Adipocyte (in vitro differentiated cells): Measurements from ENCODE around the gene SLC39A11.

Experiments
- DNase-seq: peaks from one replicate; pipeline ENCODE4 v3.0.0-alpha.2; 2015; ENCODE audit warnings: low read depth
- H3K27me3 ChIP-seq: replicated peaks from 2 replicates; pipeline ENCODE4 v1.7.0; 2013; ENCODE audit warnings: mild to moderate bottlenecking, low read length, moderate library complexity; ENCODE audit not compliant: control insufficient read depth, insufficient read depth
- H3K36me3 ChIP-seq: 2 replicates; pipeline ENCODE4 v1.7.0; 2013; ENCODE audit warnings: low read length, mild to moderate bottlenecking, moderate library complexity; ENCODE audit not compliant: control insufficient read depth, insufficient read depth, severe bottlenecking
- H3K4me1 ChIP-seq: 2 replicates; pipeline ENCODE4 v1.7.0; 2013; ENCODE audit warnings: mild to moderate bottlenecking, low read length, moderate library complexity; ENCODE audit not compliant: control insufficient read depth, insufficient read depth
- H3K4me3 ChIP-seq: 2 replicates; pipeline ENCODE4 v1.7.0; 2013; ENCODE audit warnings: mild to moderate bottlenecking, low read length, moderate library complexity
- H3K9ac ChIP-seq: 2 replicates; pipeline ENCODE4 v1.7.0; 2013; ENCODE audit warnings: mild to moderate bottlenecking, low read length, moderate library complexity
- H3K9me3 ChIP-seq: 2 replicates; pipeline ENCODE4 v1.7.0; 2013; ENCODE audit warnings: mild to moderate bottlenecking, low read length, moderate library complexity; ENCODE audit not compliant: control insufficient read depth

SLC39A11 gene

GRCh38 chr17:73128496-73128895, 36.0 kb upstream of the SLC39A11 start:
- no peak for DNase-seq
- H3K36me3 ChIP-seq = no peaks in the 10 kb centered on the region
- no peaks in the 10 kb centered on the region for H3K27me3 ChIP-seq
- H3K4me3 ChIP-seq = no peak overlapping the region
- no peaks in the 10 kb centered on the region for H3K4me1 ChIP-seq
- H3K9ac ChIP-seq = no peak overlapping the region
- H3K9me3 ChIP-seq = no peaks in the 10 kb centered on the region

DNA sequence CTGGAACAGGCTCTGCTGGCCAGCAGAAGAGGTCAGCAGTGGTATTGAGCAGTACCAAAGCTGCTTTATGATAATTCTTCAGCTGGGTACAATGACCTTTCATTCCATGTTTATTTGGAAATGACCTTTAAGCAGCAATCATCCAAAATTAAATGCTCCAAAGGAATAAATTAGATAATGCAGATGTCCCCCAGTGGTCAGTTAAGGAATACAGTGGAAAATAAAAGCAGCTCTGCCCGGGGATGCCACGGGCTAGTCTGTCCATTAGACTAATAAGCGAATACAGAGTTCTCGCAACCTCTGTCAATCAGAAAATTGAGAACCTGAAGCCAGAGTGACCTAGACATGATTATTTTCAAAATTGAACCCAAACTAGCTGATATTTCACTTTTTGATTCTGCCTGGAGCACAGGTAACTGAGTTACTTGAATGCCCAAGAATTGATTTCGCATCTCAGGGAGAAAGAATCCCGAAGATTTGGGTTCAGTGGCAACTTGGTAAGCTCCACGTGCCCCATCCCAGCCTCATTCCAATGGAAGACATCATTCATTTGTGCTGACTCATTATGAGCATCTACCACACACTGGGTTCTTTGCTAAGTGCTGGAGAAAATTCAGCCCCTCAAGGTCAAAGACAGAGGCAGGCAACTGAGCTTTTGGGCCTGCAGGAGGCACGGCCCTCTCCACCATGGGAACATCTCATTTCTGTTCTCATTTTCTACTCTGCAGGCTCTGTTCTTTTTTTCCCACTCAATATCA, 34.4 kb upstream of the SLC39A11 start:
- Histone ChIP-seq H3K4me3 (no peak overlapping the region), H3K4me1 (no peaks in the 10 kb centered on the region), H3K27me3 (peaks cover 4% of the 10 kb centered on the region), H3K36me3 (no peaks in the 10 kb centered on the region), H3K9me3 (no peaks in the 10 kb centered on the region), H3K9ac (no peak overlapping the region)
- DNase-seq = no peak

DNA sequence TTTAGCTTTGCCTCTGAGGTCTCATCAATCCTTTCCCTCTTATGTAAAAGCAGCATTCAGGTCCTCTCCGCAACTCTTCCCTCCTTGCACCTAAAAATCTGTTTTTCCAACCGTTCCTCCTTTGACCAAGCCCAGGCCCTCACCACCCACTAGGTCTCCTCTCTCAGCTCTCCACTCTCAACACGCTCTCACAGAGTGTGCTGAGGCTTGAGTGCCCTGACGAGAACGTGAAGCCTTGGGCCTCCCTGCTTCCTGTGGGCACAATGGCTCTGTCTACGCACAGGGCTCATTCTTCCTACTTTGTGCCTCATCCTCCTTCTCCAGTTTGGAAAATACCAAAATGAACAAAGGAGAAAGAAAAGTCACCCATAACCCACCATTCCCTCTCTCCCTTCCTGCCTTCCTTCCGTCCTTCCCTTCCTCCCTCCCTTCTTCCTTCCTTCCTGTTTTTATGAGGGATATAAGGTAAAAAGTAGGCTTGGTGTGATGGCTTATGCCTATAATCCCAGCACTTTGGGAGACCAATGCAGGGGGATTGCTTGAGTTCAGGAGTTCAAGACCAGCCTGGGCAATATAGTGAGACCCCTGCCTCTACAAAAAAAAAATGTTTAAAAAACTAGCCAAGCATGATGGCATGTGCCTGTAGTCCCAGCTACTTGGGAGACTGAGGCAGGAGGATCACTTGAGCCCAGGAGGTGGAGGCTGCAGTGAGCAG, 31.3 kb upstream of the SLC39A11 start:
- H3K36me3 ChIP-seq = no peaks in the 10 kb centered on the region
- DNase-seq = no peak
- H3K27me3 ChIP-seq = peaks cover 4% of the 10 kb centered on the region
- H3K4me3 ChIP-seq = no peak overlapping the region
- no peak overlapping the region for H3K9ac ChIP-seq
- no peaks in the 10 kb centered on the region for H3K4me1 ChIP-seq
- H3K9me3 ChIP-seq = no peaks in the 10 kb centered on the region

DNA sequence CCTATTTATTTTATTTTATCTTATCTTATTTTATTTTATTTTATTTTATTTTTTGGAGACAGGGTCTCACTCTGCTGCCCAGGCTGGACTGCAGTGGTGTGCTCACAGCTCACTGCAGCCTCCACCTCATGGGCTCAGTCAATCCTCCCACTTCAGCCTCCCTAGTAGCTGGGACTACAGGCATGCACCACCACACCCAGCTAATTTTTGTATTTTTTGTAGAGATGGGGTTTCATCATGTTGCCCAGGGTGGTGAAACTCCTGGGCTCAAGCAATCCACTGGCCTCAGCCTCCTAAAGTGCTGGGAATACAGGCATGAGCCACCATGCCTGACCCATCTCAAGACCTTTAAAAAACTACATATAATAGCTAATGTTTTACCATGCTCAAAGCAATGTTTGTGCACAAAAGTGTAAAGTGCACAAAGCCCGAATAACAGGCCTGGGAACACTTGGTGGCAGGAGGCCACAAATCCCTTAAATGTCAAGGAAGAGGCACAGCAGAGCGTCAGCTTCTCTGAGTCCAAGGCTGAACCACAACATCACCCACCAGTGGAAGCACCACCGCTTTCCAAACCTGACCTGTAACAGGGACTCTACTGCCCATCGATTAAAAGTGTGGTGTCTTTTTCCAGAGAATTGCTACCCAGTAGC, 30.6 kb upstream of the SLC39A11 start:
- no peaks in the 10 kb centered on the region for H3K36me3 ChIP-seq
- H3K27me3 ChIP-seq = peaks cover 7% of the 10 kb centered on the region
- DNase-seq = no peak
- H3K9me3 ChIP-seq = no peaks in the 10 kb centered on the region
- H3K4me3 ChIP-seq = no peak overlapping the region
- H3K4me1 ChIP-seq = no peaks in the 10 kb centered on the region
- H3K9ac ChIP-seq = no peak overlapping the region

GRCh38 chr17:73121506-73121905, 29.0 kb upstream of the SLC39A11 start:
- Histone ChIP-seq H3K27me3 (peaks cover 7% of the 10 kb centered on the region), H3K9me3 (no peaks in the 10 kb centered on the region), H3K36me3 (no peaks in the 10 kb centered on the region), H3K9ac (no peak overlapping the region), H3K4me3 (no peak overlapping the region), H3K4me1 (no peaks in the 10 kb centered on the region)
- no peak for DNase-seq

GRCh38 chr17:73119631-73120030, 27.1 kb upstream of the SLC39A11 start:
- H3K4me1 ChIP-seq = no peaks in the 10 kb centered on the region
- H3K9ac ChIP-seq = no peak overlapping the region
- peaks cover 17% of the 10 kb centered on the region for H3K27me3 ChIP-seq
- no peak overlapping the region for H3K4me3 ChIP-seq
- no peaks in the 10 kb centered on the region for H3K9me3 ChIP-seq
- no peak for DNase-seq
- H3K36me3 ChIP-seq = no peaks in the 10 kb centered on the region

DNA sequence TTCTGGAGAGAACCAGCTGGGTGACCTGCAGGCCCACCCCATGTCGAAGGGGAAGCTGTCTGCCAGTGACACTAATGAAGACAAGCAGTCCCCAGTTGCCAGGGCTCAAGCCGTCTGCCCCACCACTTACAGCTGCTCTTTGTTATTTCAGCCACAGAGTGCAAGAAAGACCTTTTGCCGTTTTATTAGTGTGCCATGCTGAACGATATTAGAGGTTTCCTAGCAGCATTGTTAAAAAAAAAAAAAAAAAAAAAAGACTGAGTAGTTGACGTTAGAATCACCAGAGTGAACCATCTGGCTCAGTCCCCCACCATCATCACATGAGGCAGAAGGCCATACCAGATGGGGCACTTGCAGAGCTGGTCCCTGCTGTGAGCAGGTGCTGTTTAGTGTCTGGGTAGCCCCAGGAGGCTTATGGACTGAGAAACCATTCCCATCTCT, 26.5 kb upstream of the SLC39A11 start:
- Histone ChIP-seq H3K4me3 (no peak overlapping the region), H3K27me3 (peaks cover 18% of the 10 kb centered on the region), H3K36me3 (no peaks in the 10 kb centered on the region), H3K9me3 (no peaks in the 10 kb centered on the region), H3K4me1 (no peaks in the 10 kb centered on the region), H3K9ac (no peak overlapping the region)
- DNase-seq = no peak

- H3K36me3 ChIP-seq = no peaks in the 10 kb centered on the region
- H3K4me3 ChIP-seq = no peak overlapping the region
- H3K4me1 ChIP-seq = no peaks in the 10 kb centered on the region
- no peaks in the 10 kb centered on the region for H3K9me3 ChIP-seq
- no peak for DNase-seq
- peaks cover 18% of the 10 kb centered on the region for H3K27me3 ChIP-seq
- H3K9ac ChIP-seq = no peak overlapping the region
Observed at GRCh38 chr17:73118139-73118538, 25.7 kb upstream of the SLC39A11 start.

DNA sequence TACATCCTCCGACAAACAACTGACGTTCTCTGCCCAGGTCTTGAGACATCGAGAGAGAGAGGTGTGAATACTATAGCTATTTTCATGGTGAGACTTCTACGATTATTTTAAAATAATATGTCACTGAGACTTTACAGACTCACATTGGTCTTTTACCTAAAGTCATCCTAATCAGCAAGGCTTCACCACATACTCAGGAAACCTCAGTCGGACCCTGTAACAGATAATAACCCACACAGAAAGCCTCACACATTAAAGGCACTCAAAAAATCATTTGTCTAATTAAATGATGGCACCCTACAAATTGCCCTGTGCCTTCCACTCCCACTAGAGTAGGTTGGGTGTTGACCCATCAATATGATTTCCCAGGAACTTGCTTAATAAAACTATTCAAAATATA, 19.8 kb upstream of the SLC39A11 start:
- no peak for DNase-seq
- no peaks in the 10 kb centered on the region for H3K4me1 ChIP-seq

DNA sequence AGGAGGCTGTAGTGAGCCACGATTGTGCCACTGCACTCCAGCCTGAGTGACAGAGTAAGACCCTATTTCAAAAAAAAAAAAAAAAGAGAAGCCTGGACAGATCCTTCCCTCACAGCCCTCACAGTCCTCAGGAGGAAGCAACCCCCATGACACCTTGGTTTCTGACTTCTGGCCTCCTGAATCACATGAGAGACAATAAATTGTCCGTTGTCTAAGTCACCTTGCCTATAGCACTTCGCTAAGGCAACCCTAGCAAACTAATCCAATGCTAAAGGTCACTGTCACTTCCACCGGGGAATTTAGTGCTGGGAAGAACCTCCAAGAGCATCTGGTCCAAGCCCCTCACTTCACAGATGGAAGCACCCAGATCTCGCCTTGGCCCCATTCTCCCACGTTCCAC, 18.9 kb upstream of the SLC39A11 start:
- Histone ChIP-seq H3K9ac (no peak overlapping the region), H3K36me3 (no peaks in the 10 kb centered on the region), H3K4me3 (no peak overlapping the region), H3K4me1 (peaks cover 3% of the 10 kb centered on the region), H3K9me3 (no peaks in the 10 kb centered on the region), H3K27me3 (peaks cover 11% of the 10 kb centered on the region)
- DNase-seq = no peak

More for the DNA sequence above, 19.8 kb upstream of the SLC39A11 start:
- Histone ChIP-seq H3K9ac (no peak overlapping the region), H3K36me3 (no peaks in the 10 kb centered on the region), H3K4me3 (no peak overlapping the region), H3K9me3 (no peaks in the 10 kb centered on the region), H3K27me3 (peaks cover 11% of the 10 kb centered on the region)

DNA sequence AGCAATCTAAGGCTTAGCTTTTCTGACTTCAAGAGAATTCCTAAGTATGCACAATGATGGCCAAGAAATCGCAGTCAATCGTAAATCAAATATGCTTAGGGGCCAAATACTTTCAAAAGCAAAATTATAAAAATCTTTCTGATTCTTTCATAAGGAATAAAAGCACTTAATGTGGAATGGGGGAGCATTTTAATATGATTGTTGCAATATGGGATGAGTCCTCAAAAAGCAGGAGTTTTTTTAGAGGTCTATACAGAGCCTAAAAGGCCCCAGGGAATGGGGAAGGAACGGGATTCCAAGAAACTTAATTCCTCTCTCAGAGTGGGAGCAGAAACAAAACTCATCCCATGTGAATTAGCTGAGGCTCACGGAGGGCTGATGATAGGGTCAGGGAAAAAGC, 14.7 kb upstream of the SLC39A11 start:
- Histone ChIP-seq H3K4me1 (peaks cover 3% of the 10 kb centered on the region), H3K9me3 (peaks cover 3% of the 10 kb centered on the region), H3K27me3 (no peaks in the 10 kb centered on the region), H3K4me3 (no peak overlapping the region), H3K9ac (no peak overlapping the region), H3K36me3 (no peaks in the 10 kb centered on the region)
- no peak for DNase-seq
